SK-N-SH (cell line): Measurements from ENCODE around the gene DTNBP1.

ENCODE experiments used
- EP300 ChIP-seq, 2 experiments: IDR thresholded peaks; 2 replicates each; pipeline versions ENCODE4 v1.4.0 to v1.6.1; 2012; ENCODE audit warnings: borderline replicate concordance in 1 of 2, low read depth in 1 of 2, low read length in 1 of 2
- EZH2phosphoT487 ChIP-seq: fragments of 200-600 bp; sonication (generic); IDR thresholded peaks from 2 replicates; pipeline ENCODE4 v1.6.1; 2017; ENCODE audit warnings: low read depth, mixed run types, mild to moderate bottlenecking, antibody characterized with exemption, moderate library complexity, borderline replicate concordance

GRCh38 chr6:15575357-15576033 is 87.3 kb downstream of the DTNBP1 start:
- TF ChIP-seq EP300 (IDR thresholded peaks at IDR 0.05; ENCODE audit: borderline replicate concordance in 1 of 2, low read depth in 1 of 2, low read length in 1 of 2) (no peak), EZH2phosphoT487 (no peak)
